Nephron progenitor cell (in vitro differentiated cells): ENCODE measurements around the gene UBXN1.

Experiments used
- DNase-seq: peaks from one replicate; pipeline ENCODE4 v3.0.0; 2021
- H3K27ac Mint-ChIP-seq: 2 replicates; pipeline ENCODE4 v1.8.0; 2021; ENCODE audit warnings: mild to moderate bottlenecking, moderate library complexity, mixed read lengths
- H3K27me3 Mint-ChIP-seq: 2 replicates; pipeline ENCODE4 v1.8.0; 2021; ENCODE audit warnings: mild to moderate bottlenecking, low read depth, mixed read lengths; ENCODE audit not compliant: poor library complexity
- H3K36me3 Mint-ChIP-seq: 2 replicates; pipeline ENCODE4 v1.8.0; 2021; ENCODE audit warnings: low read depth, mixed read lengths
- H3K4me1 Mint-ChIP-seq: 2 replicates; pipeline ENCODE4 v1.8.0; 2021; ENCODE audit warnings: mixed read lengths
- H3K4me3 Mint-ChIP-seq: 2 replicates; pipeline ENCODE4 v1.8.0; 2021; ENCODE audit warnings: mild to moderate bottlenecking, moderate library complexity, mixed read lengths
- H3K9me3 Mint-ChIP-seq: 2 replicates; pipeline ENCODE4 v1.8.0; 2021; ENCODE audit warnings: mild to moderate bottlenecking, moderate library complexity, mixed read lengths
- CTCF ChIP-seq: fragments of 200-600 bp; sonication (generic); IDR thresholded peaks from 2 replicates; pipeline ENCODE4 v1.5.0; 2021; ENCODE audit warnings: antibody characterized with exemption

Gene UBXN1

GRCh38 chr11:62716816-62717215 is 37.9 kb upstream of the UBXN1 start:
- Mint-ChIP-seq H3K27ac (no peak overlapping the region), H3K4me3 (no peak overlapping the region), H3K4me1 (peaks cover 17% of the 10 kb centered on the region), H3K9me3 (no peaks in the 10 kb centered on the region), H3K27me3 (no peaks in the 10 kb centered on the region), H3K36me3 (peaks cover 92% of the 10 kb centered on the region)
- no peak for TF ChIP-seq CTCF
- DNase-seq, result no peak

GRCh38 chr11:62716206-62716605 is 37.3 kb upstream of the UBXN1 start:
- DNase-seq, result no peak
- TF ChIP-seq CTCF, result no peak
- no peak overlapping the region for H3K27ac Mint-ChIP-seq
- H3K27me3 Mint-ChIP-seq, result no peaks in the 10 kb centered on the region
- H3K4me1 Mint-ChIP-seq, result peaks cover 17% of the 10 kb centered on the region
- H3K4me3 Mint-ChIP-seq, result no peak overlapping the region
- H3K36me3 Mint-ChIP-seq, result peaks cover 91% of the 10 kb centered on the region
- no peaks in the 10 kb centered on the region for H3K9me3 Mint-ChIP-seq

GRCh38 chr11:62715150-62716130 is 36.6 kb upstream of the UBXN1 start:
- peaks cover 17% of the 10 kb centered on the region for H3K4me1 Mint-ChIP-seq
- DNase-seq, result no peak
- H3K9me3 Mint-ChIP-seq, result no peaks in the 10 kb centered on the region
- TF ChIP-seq CTCF, result no peak
- no peak overlapping the region for H3K4me3 Mint-ChIP-seq
- H3K36me3 Mint-ChIP-seq, result peaks cover 91% of the 10 kb centered on the region
- H3K27ac Mint-ChIP-seq, result peak overlapping the region; percentile 58
- H3K27me3 Mint-ChIP-seq, result no peaks in the 10 kb centered on the region

GRCh38 chr11:62713343-62713742 is 34.5 kb upstream of the UBXN1 start:
- no peaks in the 10 kb centered on the region for H3K27me3 Mint-ChIP-seq
- H3K9me3 Mint-ChIP-seq, result no peaks in the 10 kb centered on the region
- peak overlapping the region; percentile 97 for H3K27ac Mint-ChIP-seq
- DNase-seq, result no peak
- peaks cover 78% of the 10 kb centered on the region for H3K36me3 Mint-ChIP-seq
- H3K4me3 Mint-ChIP-seq, result no peak overlapping the region
- no peak for TF ChIP-seq CTCF
- H3K4me1 Mint-ChIP-seq, result peaks cover 36% of the 10 kb centered on the region

GRCh38 chr11:62712861-62713260 is 34.0 kb upstream of the UBXN1 start:
- H3K4me1 Mint-ChIP-seq, result peaks cover 41% of the 10 kb centered on the region
- no peak overlapping the region for H3K4me3 Mint-ChIP-seq
- no peak for DNase-seq
- H3K36me3 Mint-ChIP-seq, result peaks cover 73% of the 10 kb centered on the region
- no peaks in the 10 kb centered on the region for H3K27me3 Mint-ChIP-seq
- H3K9me3 Mint-ChIP-seq, result no peaks in the 10 kb centered on the region
- H3K27ac Mint-ChIP-seq, result peak overlapping the region; percentile 97
- no peak for TF ChIP-seq CTCF
